IMR-90 (cell line): Measurements from ENCODE around the gene FBXL16. TPM values are rescaled to one million over a fixed set of nuclear protein-coding genes. Genes with fewer than 3 reads are reported as not detected.
"Not testable (repeated sequence)": the region's sequence is repeated elsewhere in the genome, so short reads cannot be mapped to it uniquely, and the experiment has no call there.

Experiments used
- ATAC-seq: fragments of 200-7000 bp; cut with Tn5 transposase; 2 replicates; pipeline ENCODE4 v1.9.1; 2020; ENCODE audit warnings: low read depth, mild to moderate bottlenecking, moderate library complexity
- BruUV-seq: library from RNA; stranded (reverse); fragments of 400-500 nt; replicated peaks from 2 replicates; lab custom pipeline; 2021; lab: Mats Ljungman, UMichigan
- CTCF ChIA-PET: fragments of 300-600 bp; formaldehyde crosslinking; extraction: SDS; loops from one replicate; lab custom pipeline; 2021; ENCODE audit warnings: antibody characterized with exemption; lab: Yijun Ruan, JAX
- POLR2A ChIA-PET: fragments of 300-600 bp; sonication (Branson Sonifier 250); formaldehyde crosslinking; loops from one replicate; lab custom pipeline; 2022; ENCODE audit warnings: antibody characterized with exemption; ENCODE audit not compliant: unreplicated experiment; lab: Charles Lee
- DNase-seq: peaks from one replicate; pipeline ENCODE4 v3.0.0; 2013
- H2AFZ ChIP-seq: replicated peaks from 2 replicates; pipeline ENCODE3; 2013; ENCODE audit warnings: low read length, mild to moderate bottlenecking; ENCODE audit not compliant: poor library complexity
- H2AK5ac ChIP-seq: 2 replicates; pipeline ENCODE4 v1.6.1; 2013; ENCODE audit warnings: low read depth, low read length, inconsistent platforms
- H2AK9ac ChIP-seq: replicated peaks from 2 replicates; pipeline ENCODE3; 2013; ENCODE audit warnings: mild to moderate bottlenecking, low read depth, low read length, moderate library complexity; ENCODE audit not compliant: poor library complexity
- H2BK120ac ChIP-seq: 2 replicates; pipeline ENCODE4 v1.6.1; 2013; ENCODE audit warnings: low read depth, low read length, inconsistent platforms
- H2BK15ac ChIP-seq: 3 replicates; pipeline ENCODE4 v1.6.1; 2013; ENCODE audit warnings: low read depth, low read length, inconsistent platforms
- H2BK20ac ChIP-seq: 2 replicates; pipeline ENCODE4 v1.6.1; 2013; ENCODE audit warnings: low read depth, mild to moderate bottlenecking, inconsistent platforms, low read length, moderate library complexity
- H2BK5ac ChIP-seq: 2 replicates; pipeline ENCODE4 v1.6.1; 2013; ENCODE audit warnings: mild to moderate bottlenecking, low read depth, low read length, inconsistent platforms; ENCODE audit not compliant: poor library complexity, severe bottlenecking
- H3K14ac ChIP-seq: replicated peaks from 2 replicates; pipeline ENCODE4 v1.6.1; 2013; ENCODE audit warnings: low read depth, low read length, inconsistent platforms
- H3K18ac ChIP-seq: 2 replicates; pipeline ENCODE4 v1.6.1; 2013; ENCODE audit warnings: low read depth, low read length, control low read depth
- H3K23ac ChIP-seq: 2 replicates; pipeline ENCODE4 v1.6.1; 2013; ENCODE audit warnings: low read depth, low read length, inconsistent platforms
- H3K27ac ChIP-seq: 2 replicates; pipeline ENCODE4 v1.5.1; 2013; ENCODE audit warnings: mild to moderate bottlenecking, control low read depth, low read length; ENCODE audit not compliant: insufficient read depth
- H3K27me3 ChIP-seq: 2 replicates; pipeline ENCODE4 v1.6.1; 2013; ENCODE audit warnings: low read length; ENCODE audit not compliant: control insufficient read depth, insufficient read depth
- H3K36me3 ChIP-seq: 2 replicates; pipeline ENCODE4 v1.6.1; 2013; ENCODE audit warnings: low read length, mixed read lengths; ENCODE audit not compliant: control insufficient read depth, insufficient read depth
- H3K4ac ChIP-seq: 2 replicates; pipeline ENCODE4 v1.6.1; 2013; ENCODE audit warnings: low read depth, low read length, inconsistent platforms
- H3K4me1 ChIP-seq: 2 replicates; pipeline ENCODE4 v1.6.1; 2013; ENCODE audit warnings: low read length, mixed read lengths; ENCODE audit not compliant: control insufficient read depth, insufficient read depth
- H3K4me2 ChIP-seq: 2 replicates; pipeline ENCODE4 v1.6.1; 2013; ENCODE audit warnings: low read depth, mild to moderate bottlenecking, control low read depth, low read length, moderate library complexity
- H3K4me3 ChIP-seq: 2 replicates; pipeline ENCODE4 v1.5.1; 2013; ENCODE audit warnings: low read depth, mild to moderate bottlenecking, control low read depth, low read length, moderate library complexity; ENCODE audit not compliant: insufficient read depth
- H3K56ac ChIP-seq: 2 replicates; pipeline ENCODE4 v1.6.1; 2013; ENCODE audit warnings: low read length, inconsistent platforms; ENCODE audit not compliant: insufficient read depth; ENCODE audit errors: extremely low read depth
- H3K79me1 ChIP-seq, 2 experiments: 2 replicates each; pipeline ENCODE4 v1.6.1; 2013; ENCODE audit warnings: low read length in 2 of 2, inconsistent platforms in 1 of 2, low read depth in 1 of 2
- H3K9ac ChIP-seq: 2 replicates; pipeline ENCODE4 v1.6.1; 2013; ENCODE audit warnings: low read depth, low read length, control low read depth
- H3K9me1 ChIP-seq: 2 replicates; pipeline ENCODE4 v1.6.1; 2013; ENCODE audit warnings: low read length, inconsistent platforms; ENCODE audit not compliant: insufficient read depth
- H3K9me3 ChIP-seq: 2 replicates; pipeline ENCODE4 v1.6.1; 2013; ENCODE audit warnings: low read length; ENCODE audit not compliant: control insufficient read depth, insufficient read depth
- H4K20me1 ChIP-seq: 2 replicates; pipeline ENCODE4 v1.6.1; 2013; ENCODE audit warnings: low read length, inconsistent platforms; ENCODE audit not compliant: insufficient read depth
- H4K5ac ChIP-seq: 2 replicates; pipeline ENCODE4 v1.6.1; 2013; ENCODE audit warnings: mild to moderate bottlenecking, low read depth, low read length, control low read depth
- H4K8ac ChIP-seq, 2 experiments: 2 replicates each; pipeline ENCODE4 v1.6.1; 2013; ENCODE audit warnings: low read depth in 2 of 2, low read length in 2 of 2, control low read depth in 1 of 2, inconsistent platforms in 1 of 2
- H4K91ac ChIP-seq: 2 replicates; pipeline ENCODE4 v1.6.1; 2013; ENCODE audit warnings: low read depth, low read length, inconsistent platforms; ENCODE audit not compliant: insufficient read depth
- CTCF ChIP-seq: conservative IDR thresholded peaks from 2 replicates; pipeline ENCODE4 v1.5.1; 2012; ENCODE audit warnings: mild to moderate bottlenecking, low read depth, low read length, improper control_type of control experiment
- NFE2L2 ChIP-seq: fragments of 150-350 bp; IDR thresholded peaks from 2 replicates; pipeline ENCODE4 v1.6.1; 2016; ENCODE audit warnings: low read depth, mild to moderate bottlenecking, low read length
- WGBS, 2 experiments: methylation state at CpG; one replicate each; pipeline versions ENCODE4 v1.1.5 to v1.1.7; 2013; ENCODE audit warnings: missing lambda C conversion rate in 2 of 2; ENCODE audit not compliant: insufficient read length in 1 of 2; ENCODE audit errors: extremely low coverage in 2 of 2; 5-methylcytosine and 5-hydroxymethylcytosine counted together
- dilution Hi-C: fragments of 300-500 bp; cut with HindIII; formaldehyde crosslinking; loops from one replicate; pipeline ENCODE4 v1.14.3; 2018; ENCODE audit warnings: low sequenced_read_pairs; ENCODE audit not compliant: unreplicated experiment
- in situ Hi-C: fragments of 300-500 bp; cut with MboI; formaldehyde crosslinking; loops from 3 replicates; pipeline ENCODE4 v1.14.3; 2019; ENCODE audit warnings: low sequenced_read_pairs, inconsistent platforms, mixed read lengths
- intact Hi-C: fragments of 100-400 bp; cut with micrococcal nuclease; formaldehyde crosslinking; loops from 2 replicates; pipeline ENCODE4 v1.10.0; 2022
- polyA plus RNA-seq, 3 experiments: library from polyadenylated mRNA; depleted of rRNA; stranded (reverse); fragments of >200 nt; gene quantifications; 2 replicates each; pipeline ENCODE4 v1.2.3, GENCODE V29; 2012; ENCODE audit warnings: low replicate concordance in 1 of 3
- total RNA-seq: library from RNA; depleted of rRNA; stranded (reverse); fragments of >200 nt; gene quantifications from 2 replicates; pipeline ENCODE4 v1.2.3, GENCODE V29; 2012

FBXL16 gene
- total and polyA plus RNA-seq, 2 of the 4 experiments (the other 2 are of a cell fraction), result 0.18 to 2.2 TPM

- TF ChIP-seq CTCF, result no peak; the same call in 1 of the 2 replicates
- no peak for TF ChIP-seq NFE2L2
Measured at GRCh38 chr16:743794-744500, 38.3 kb upstream of the FBXL16 start (continued).

GRCh38 chr16:742894-743293, 37.3 kb upstream of the FBXL16 start:
- ATAC-seq, H2AK9ac ChIP-seq, H3K4ac ChIP-seq, H4K20me1 ChIP-seq, H3K14ac ChIP-seq, H2BK15ac ChIP-seq, H4K5ac ChIP-seq, BruUV-seq, in situ Hi-C loops, H3K4me3 ChIP-seq, H4K91ac ChIP-seq, dilution Hi-C loops, H3K27me3 ChIP-seq, H3K56ac ChIP-seq, H4K8ac ChIP-seq, DNase-seq, H2BK20ac ChIP-seq, H3K9me1 ChIP-seq, H3K18ac ChIP-seq, H3K36me3 ChIP-seq, H2BK5ac ChIP-seq, H3K9me3 ChIP-seq, H3K27ac ChIP-seq, H2AK5ac ChIP-seq, H3K4me1 ChIP-seq, H2BK120ac ChIP-seq, POLR2A ChIA-PET, H3K4me2 ChIP-seq, H2AFZ ChIP-seq, H3K23ac ChIP-seq, H3K9ac ChIP-seq: not testable (repeated sequence)
- CTCF ChIA-PET, result interaction anchor here (0.6 kb wide), 1 partner anchor 43 kb away, joined by 3 read pairs; no protein-coding TSS in a partner anchor
- 100% methylated on average over 3 of the region's 14 CpGs; no CpG with 5 or more reads in 1 of the 2 experiments for WGBS, 2 experiments
- peaks cover 7 to 15% of the 10 kb centered on the region in 2 experiments for H3K79me1 ChIP-seq
- intact Hi-C loops, result loop anchor here (5.0 kb wide), 1 partner anchor 44 kb away; the partner anchor contains the start of genes CHTF18 and RPUSD1
